Measurements from ENCODE around the gene SLC38A9.

Gene SLC38A9

DNA sequence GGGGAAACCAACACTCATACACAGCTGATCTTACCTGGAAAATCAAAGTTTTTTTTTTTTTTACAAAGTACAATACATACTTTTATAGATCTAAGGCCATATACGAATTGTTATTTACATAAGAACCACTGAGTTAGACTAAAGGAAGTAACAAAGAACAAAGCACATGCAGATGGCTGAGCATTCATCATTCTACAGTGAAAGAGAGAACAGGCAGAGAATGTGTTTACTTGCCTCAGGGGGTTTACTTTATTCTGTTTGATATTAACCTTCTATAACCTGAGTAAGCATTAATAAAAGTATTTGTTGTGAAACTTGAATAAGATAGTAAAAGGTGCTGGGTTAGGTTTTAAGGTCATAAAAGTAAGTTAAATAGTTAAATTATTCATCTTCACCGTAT lies 54.7 kb downstream of the SLC38A9 start:
- in situ Hi-C loops (cut with MboI; ENCODE audit: low sequenced_read_pairs) = no loop called here

DNA sequence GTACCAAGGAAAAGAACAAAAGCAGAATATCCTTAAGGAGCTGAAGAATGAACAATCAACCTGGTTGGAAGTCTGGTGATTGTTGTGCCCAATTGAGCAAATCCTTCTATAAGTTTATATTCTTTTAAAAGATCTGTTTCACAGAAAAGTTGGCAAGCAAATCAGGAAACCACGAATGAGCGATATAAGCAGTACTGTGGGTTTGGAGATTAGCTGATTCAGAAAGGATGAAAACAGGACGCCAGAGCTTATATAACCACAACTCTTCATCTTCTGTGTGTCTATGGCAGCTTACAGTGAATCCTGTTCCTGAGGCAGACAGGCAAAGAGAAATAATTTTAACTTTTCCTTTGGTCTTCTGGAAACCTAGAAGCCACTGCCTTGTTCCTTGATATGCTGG lies 61.7 kb downstream of the SLC38A9 start:
- in situ Hi-C loops (cut with MboI; ENCODE audit: low sequenced_read_pairs) = no loop called here

DNA sequence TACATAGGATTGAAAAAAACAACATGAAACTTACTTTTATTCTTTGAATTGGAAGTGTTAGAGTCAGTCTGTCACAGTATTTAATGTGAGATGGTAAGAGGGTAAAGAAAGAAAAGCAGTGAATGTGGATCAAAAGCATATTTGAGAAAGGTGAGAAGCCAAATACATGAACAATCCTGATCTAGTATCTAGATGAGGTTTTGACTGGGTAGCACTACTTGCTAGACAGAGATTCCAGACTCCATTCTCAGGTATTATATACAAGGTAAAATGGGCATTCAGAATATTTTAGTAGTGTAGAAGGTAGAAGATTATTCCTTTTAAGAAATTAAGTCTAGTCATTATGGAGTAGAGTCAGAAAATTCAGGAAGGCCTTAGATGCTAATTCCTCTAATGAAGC lies 62.2 kb downstream of the SLC38A9 start:
- in situ Hi-C loops (cut with MboI; ENCODE audit: low sequenced_read_pairs) = no loop called here

DNA sequence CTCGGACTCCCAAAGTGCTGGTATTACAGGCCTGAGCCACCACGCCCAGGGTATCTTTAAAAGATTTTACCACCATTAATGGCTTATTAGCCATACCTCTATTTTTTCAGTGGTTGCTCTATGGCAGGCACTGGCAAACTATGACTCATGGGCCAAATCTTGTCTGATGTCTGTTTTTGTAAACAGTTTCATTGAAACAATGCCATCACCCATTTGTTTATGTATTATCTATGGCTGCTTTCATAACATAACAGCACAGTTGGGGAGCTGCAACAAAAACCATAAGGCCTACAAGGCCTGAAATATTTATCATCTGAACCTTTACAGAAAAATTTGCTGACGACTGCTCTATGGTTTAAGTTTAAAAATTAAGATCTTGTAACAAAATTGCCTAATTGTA lies 66.8 kb downstream of the SLC38A9 start:
- in situ Hi-C loops (cut with MboI; ENCODE audit: low sequenced_read_pairs) = no loop called here

DNA sequence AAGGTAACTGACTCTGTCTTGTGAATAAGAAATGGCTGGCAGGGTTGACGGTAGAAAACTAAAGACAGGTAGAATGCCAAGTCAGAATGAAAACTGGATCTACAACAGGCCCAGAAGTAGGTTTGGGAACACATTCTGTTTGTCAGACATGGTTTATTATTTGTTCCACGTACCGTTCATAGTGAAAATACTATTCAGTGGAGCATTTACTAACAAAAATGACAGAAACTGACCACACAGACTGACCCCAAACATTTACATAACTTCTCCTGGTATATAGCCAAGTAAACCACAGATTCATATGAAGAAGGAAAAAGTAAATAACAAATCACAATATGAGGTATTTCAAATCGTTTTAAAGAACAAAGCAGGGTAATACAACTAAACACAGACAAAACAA lies 73.7 kb downstream of the SLC38A9 start:
- in situ Hi-C loops (cut with MboI; ENCODE audit: low sequenced_read_pairs) = no loop called here

DNA sequence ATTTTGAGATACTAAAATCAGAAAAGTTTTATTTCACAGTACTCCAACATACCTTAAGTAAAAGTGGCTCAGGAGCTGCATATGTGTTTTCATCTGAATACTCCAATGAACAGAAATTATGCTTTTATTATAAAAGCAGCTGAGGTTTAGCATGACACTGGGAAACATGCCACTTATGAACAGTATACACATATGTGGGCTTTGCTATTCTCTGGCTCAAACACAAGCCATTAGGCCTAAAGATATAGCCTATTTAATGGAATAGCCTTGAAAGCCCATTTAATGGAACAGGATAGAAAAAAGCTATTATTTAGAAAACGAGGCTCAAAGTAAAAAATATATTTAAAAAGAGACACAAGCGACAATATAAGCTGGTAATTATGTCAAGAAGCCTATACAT lies 74.1 kb downstream of the SLC38A9 start:
- in situ Hi-C loops (cut with MboI; ENCODE audit: low sequenced_read_pairs) = no loop called here

DNA sequence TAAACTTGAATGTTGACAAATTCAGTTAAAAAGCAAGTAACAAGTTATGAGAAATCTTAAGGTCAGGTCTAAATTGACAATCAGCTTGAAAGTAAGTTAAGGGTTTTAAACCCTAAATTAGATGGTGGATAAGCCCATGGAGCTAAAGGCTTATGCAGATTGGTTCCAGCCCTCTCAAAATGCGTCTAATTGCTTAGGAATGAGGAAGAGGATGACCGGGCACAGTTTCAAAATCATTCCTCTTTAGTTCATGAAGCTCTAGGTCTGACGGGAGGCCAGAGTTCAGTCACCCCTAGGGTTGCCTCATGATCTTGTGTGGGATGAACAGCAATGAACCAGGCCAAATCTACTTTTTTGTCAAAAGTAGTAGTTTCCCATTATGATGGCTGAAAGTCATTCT lies 75.4 kb downstream of the SLC38A9 start:
- in situ Hi-C loops (cut with MboI; ENCODE audit: low sequenced_read_pairs) = no loop called here

DNA sequence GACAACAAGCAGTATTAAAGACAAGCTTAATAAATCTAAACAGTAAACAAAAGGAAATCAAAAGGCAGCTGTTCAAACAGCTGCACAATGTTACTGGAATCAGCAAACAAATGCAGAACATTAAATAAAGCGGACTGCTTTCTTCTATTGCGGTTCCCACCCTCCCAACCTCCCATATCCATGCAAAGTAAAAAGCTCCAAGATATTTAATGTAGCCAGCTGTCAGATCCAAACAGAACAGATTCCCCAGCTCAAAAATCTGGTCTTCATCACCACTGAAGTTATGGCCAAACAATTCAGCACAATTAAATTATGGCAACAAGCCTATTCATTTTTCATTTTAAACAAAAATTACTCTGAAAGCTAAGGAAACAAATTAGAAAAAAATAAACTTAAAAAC lies 75.9 kb downstream of the SLC38A9 start:
- in situ Hi-C loops (cut with MboI; ENCODE audit: low sequenced_read_pairs) = no loop called here

DNA sequence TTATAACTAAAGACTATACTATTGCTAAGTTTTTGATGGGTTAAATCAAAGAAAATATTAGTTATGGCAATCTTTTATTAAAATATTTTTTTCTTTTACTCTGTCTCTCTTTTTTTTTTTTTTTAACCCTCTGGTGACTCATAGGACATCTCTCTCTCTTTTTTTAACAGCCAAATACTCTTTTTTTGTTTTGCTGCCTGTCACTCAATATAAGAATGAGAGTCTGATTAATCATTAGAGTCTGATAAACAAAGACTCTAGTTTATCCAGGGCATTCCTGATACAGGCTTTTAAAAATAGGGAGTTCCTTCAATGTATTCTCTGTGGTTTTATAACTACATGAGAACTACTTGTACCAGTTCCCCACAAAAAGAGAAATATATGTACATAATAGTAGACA lies 77.3 kb downstream of the SLC38A9 start:
- in situ Hi-C loops (cut with MboI; ENCODE audit: low sequenced_read_pairs) = no loop called here

DNA sequence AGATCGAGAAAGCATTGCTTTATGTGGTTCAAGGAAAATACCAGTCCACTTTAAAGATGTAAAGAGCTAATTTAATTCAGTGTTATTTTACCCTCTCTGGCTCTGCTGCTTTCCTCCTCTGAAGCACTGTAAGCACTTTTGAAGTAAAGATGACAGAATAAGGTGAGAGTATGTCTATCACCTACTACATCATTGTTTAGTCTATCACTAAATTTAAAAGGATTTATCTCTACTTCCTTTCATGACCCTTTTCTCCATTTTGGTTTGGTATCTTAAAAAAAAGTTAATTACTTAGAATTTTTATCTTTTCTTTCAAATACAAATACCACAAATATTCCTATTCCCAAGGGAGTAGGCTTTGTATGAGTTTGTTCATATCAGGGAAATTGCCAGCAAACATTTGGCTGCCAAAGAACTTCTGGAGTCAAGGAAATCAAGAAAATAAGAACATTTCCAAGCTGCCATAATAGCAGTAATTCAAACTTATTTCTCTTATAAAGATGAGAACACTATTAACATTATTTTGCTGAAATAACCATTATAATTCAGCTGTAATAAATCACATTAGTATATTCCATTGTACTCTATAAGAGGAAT lies 77.8 kb downstream of the SLC38A9 start:
- in situ Hi-C loops (cut with MboI; ENCODE audit: low sequenced_read_pairs) = no loop called here

DNA sequence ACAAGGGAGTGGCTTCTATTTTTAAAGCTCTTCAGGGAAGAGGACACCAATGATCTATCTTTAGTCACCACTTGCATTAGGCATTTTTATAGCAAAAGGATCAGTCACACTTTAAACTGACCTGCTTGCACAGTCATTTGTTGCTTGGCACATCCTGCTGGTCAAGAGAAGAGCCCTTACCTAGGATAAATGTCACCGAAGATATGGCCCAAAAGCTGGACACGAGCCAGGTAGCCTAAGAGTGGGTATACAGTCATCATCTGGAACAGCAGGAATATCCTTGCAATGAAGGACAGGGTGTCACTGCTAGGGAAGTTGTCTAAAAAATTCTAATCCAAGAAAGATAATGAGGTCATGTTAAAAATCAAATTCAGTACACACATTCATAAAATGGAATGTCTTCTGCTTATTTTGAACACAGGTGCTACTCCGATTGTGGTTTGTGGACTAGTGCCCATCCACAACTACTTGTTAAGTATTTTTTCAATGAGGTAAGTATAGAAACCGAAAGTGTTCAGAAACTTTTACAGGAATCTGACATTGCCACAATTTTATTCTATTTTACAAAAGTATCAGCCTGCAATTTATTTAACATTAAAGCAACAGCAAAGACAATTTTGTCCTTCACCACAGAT lies 78.4 kb downstream of the SLC38A9 start:
- in situ Hi-C loops (cut with MboI; ENCODE audit: low sequenced_read_pairs) = no loop called here

DNA sequence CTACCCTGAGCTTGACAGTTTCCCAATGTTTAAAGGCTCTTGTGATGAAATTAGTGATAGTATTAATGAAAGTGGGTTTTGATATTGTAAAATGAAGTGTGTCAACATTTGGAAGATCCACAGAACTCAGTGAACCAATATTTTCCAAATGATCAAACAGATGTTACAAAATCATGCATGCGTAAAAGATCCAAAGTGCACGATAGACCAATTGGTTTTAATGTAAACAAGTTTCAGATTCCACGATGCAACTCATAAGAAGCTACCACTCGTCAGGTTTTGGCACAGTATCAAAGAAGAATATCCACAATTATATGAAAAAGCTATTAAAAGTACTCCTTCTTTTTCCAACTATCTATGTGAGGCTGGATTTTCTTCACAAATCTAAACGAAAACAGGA lies 82.3 kb downstream of the SLC38A9 start:
- in situ Hi-C loops (cut with MboI; ENCODE audit: low sequenced_read_pairs) = no loop called here

DNA sequence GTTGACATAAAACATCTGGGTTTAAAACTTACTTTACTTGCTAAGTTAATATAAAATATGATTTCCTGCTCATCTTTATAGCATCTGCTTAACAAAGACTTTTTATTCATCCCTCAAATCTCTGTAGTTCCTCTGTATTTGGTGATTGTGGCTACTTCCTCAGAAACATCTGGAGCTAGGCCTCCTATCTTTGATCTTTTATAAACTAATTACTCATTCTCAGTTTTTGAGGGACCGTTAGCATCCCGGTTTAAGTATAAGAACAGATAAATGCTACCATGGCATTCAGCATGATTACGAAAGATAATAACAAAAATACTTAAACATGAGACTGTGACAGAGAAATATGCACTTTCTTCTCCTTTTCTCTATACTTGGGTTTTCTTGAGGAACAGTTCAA lies 85.3 kb downstream of the SLC38A9 start:
- in situ Hi-C loops (cut with MboI; ENCODE audit: low sequenced_read_pairs) = no loop called here

DNA sequence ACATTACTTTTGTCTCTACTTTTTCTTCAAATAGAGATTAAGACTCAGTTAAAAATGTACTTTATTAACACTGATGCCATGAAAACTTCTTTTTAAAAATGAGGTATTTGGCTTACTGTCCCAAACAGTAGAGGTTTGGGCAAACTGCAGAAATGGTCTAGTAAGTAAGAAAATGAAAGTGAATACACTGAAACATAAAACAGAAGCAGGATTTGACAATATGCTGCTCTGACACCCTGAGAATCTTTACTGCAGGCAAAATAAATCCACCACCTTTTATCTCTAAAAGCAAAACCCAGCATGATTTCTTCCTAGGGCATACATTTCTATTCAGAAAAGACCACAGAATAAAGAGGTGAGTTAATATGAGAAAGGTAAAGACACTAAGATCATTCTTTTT lies 86.2 kb downstream of the SLC38A9 start:
- in situ Hi-C loops (cut with MboI; ENCODE audit: low sequenced_read_pairs) = no loop called here

DNA sequence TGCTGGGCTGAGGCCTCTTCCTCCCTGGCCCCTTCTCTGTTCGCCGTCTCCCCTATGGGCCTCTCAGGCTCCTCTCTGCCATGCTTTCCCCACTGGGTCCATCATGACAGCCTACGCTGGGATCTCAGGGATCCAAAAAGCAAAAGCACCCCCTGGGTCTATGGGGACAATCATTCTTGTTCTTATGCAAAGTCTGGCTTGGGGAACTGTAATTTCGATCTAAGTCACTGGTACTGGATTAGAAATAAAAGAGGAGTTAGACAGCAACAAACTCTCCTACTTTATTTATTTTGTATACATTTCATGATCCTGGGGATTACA lies 86.6 kb downstream of the SLC38A9 start:
- in situ Hi-C loops (cut with MboI; ENCODE audit: low sequenced_read_pairs) = no loop called here

DNA sequence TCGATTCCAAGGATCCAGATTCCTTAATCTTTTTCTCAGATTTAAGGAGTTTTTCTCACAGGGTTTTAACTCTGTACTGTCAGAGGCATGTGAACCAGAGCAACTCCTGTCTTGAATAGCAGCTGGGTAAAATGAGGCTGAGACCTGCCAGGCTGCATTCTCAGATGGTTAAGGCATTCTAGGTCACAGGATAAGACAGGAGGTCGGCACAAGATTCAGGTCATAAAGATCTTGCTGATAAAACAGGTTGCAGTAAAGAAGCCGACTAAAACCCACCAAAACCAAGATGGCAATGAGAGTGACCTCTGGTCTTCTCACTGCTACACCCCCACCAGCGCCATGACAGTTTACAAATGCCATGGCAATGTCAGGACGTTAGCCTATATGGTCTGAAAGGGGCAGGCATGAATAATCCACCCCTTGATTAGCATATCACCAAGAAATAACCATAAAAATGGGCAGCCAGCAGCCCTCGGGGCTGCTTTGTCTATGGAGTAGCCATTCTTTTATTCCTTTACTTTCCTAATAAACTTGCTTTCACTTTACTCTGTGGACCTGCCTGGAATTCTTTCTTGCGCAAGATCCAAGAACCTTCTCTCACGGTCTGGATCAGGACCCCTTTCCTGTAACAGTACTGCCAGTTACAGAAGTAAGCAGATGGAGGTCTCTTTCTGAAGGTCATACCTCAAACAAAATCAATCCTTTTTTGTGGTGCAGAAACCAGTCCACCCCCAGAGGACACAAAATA lies 87.1 kb downstream of the SLC38A9 start:
- in situ Hi-C loops (cut with MboI; ENCODE audit: low sequenced_read_pairs) = no loop called here

DNA sequence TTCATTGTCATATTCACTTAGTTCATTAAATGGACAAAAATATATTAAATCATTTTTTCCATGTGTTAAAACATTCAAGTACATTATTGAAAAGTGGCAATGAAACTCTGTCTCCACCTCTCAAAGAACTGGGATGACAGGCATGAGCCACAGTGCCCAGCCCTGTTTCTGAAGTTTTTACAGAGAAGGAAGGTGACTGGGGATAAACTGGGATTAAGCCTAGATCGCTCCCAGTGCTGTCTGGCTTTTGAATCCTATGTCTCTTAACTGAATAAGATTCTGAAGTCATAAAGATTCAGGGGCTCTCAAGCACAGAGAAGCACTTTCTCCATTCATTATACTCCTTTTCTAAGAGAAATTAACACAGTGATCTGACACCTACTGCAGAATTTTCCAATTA lies 88.3 kb downstream of the SLC38A9 start:
- in situ Hi-C loops (cut with MboI; ENCODE audit: low sequenced_read_pairs) = no loop called here

DNA sequence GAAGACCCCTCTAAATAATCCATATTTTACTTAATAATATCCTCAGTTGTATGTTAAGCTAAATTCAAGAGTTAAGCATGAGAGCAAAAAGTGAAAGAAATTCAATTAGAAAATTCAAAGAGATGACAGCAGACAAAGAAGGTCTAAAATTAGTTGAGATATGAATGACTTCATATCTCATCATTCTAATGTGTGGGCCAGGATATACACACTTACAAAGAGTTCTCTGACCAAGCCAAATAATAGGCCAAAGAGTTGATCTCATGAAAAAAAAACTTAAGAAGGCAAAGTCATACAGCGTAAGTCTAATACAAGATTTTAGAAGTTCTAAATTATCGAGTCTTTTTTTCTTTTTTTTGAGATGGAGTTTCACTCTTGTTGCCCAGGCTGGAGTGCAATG lies 89.7 kb downstream of the SLC38A9 start:
- in situ Hi-C loops (cut with MboI; ENCODE audit: low sequenced_read_pairs) = no loop called here

DNA sequence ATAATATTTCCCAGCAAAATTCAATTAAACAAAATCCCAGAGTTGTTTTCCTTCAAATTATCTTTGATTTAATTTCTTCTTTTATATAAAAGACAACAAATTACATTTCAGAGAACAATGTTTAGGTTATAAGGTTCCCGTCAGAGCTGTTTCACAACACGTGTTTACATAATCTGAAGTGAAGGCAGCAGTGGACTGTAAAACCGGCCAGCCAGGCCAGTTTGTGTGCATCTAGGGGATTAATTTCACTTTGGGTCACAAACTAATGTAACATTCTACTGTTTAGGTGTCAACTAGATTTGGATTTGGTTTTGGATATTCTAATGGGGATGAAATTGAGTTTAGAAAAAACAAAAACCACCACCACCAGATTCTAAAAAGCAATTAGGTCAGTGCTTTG lies 90.9 kb downstream of the SLC38A9 start:
- in situ Hi-C loops (cut with MboI; ENCODE audit: low sequenced_read_pairs) = no loop called here

DNA sequence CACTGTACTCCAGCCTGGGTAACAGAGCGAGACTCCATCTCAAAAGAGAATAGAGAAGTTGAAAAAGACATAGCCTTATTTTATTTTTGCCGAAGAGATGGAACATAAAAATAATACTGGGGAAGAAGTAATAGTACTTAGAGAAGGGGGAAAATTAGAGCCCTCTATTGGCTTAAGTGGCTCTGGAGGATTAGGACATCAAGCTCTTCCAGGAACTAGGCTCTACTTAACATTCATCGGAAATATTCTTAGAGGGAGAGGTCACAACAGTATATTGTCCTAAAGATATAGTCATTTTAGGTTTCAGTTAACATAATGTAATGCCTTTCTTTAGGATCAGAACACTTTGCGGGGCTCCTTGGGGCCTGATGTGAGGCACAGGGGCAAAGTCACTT lies 91.4 kb downstream of the SLC38A9 start:
- in situ Hi-C loops (cut with MboI; ENCODE audit: low sequenced_read_pairs) = no loop called here

DNA sequence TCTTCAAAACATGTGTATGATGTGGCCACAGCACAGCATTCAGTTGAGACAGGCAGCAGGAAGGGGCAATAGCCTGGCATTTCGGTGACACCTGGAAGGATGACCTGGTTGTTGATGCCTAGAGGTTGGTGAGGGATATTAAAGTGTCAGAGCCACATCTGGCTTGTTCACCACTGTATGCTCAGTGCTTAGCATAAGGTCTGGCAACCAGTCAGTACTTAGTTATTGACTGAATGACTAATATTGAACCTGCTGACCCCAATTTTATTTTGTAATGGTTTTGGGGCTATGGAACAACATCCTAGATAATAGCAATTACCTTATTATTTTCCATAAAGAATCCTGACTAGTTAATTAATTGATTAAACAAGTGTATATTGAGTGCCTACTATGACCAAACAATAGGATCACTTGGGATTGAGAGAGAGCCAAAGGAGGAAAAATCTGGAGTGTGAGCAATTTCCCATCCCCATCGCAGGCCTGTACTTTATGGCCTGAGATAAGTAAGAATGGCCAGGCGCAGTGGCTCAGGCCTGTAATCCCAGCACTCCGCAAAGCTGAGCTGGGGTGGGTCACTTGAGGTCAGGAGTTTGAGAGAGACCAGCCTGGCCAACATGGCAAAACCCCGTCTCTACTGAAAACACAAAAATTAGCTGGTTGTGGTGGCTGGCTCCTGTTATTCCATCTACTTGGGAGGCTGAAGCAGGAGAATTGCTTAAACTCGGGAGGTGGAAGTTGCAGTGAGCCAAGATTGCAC lies 91.9 kb downstream of the SLC38A9 start:
- in situ Hi-C loops (cut with MboI; ENCODE audit: low sequenced_read_pairs) = no loop called here

DNA sequence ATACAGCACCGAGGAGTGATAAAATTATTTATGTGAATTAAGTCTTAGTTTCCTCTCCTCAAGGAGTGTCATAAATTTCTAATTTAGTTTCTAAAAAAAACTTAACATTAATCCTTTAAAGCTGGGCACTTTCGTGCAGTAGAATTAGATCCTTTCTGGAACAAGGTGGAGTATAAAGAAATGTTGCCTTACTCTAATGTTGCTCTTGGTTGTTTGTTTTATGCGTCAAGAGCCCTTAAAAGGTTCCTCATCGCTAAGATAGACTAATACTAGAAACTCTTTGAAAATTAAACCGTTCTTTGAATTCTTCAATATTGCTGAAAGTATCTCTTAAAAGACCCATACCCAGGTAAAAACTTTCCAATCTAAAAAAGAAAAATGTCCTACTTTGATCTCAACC lies 93.8 kb downstream of the SLC38A9 start:
- in situ Hi-C loops (cut with MboI; ENCODE audit: low sequenced_read_pairs) = no loop called here

Data from HL-60/S4 treated with phorbol 12-myristate 13-acetate at 8.2 ng/mL for 4 days and 3 days (cell line).